CD4-positive, alpha-beta T cell treated with Interleukin-6 for 4 hours (primary cell): ENCODE measurements around the gene POLE.

Experiments used
- DNase-seq: peaks from one replicate; pipeline ENCODE4 v3.0.0-alpha.2; 2020; ENCODE audit warnings: mixed read lengths

The POLE gene

DNA sequence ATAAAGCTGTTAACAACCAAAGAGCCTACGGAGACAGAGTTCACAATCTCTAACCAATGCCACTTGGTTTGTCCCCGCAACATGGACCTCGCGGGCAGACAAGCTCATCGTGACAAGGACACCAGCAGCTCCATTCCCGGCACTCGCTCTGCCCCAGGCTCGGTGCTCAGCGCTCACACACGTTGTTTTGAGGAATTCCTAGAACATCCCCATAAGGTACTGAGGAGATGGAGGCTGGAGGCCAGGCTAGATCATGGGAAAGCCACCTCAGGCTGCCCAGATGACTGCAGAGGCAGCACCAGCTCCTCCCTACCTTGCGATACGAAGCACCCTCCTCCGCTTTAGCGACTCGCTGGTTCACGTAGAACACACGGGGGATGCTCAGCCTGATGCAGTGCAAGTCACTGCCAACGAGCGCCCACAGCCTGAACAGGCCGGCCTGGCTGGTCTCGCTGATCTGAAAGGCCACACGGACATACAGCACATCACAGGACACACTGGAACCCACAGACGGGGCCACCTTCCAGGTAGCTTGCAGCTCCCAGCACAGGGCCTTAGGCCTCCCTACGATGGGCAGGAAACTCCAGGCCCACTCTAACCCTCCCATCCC is 38.4 kb downstream of the POLE start:
- DNase-seq, result no peak

DNA sequence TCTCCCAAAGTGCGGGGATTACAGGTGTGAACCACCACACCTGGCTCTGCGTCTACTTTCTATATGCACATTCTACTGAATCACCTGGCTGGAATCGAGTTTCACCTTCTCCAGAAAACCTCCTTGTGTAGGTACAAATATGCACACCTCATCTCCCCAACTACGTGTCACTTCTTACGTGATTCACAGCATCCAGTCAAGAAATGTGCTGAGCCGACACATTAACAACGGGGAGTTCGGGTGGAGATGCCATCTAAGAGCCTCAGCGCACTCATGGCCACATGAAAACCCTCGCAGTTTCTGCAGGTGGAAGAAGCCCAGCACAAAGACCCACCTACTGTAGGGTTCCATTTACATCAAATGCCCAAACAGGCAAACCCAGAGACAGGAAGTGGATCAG is 39.3 kb downstream of the POLE start:
- DNase-seq, result no peak

DNA sequence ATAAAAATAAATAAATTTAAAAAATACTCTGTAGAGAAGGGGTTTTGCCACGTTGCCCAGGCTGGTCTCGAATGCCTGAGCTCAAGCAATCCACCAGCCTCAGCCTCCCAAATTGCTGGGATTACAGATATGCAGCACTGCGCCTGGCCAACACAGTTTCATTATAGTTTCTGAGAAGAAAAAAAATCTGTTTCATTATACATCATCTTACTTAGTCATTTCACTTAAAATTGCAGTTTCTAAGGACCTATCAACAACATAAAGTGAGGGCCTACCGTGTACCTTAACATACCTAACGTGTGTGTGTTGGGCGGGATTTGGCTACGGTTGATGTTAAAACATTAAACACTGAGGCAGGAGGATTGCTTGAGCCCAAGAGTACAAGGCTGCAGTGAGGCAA is 40.3 kb downstream of the POLE start:
- DNase-seq, result no peak

DNA sequence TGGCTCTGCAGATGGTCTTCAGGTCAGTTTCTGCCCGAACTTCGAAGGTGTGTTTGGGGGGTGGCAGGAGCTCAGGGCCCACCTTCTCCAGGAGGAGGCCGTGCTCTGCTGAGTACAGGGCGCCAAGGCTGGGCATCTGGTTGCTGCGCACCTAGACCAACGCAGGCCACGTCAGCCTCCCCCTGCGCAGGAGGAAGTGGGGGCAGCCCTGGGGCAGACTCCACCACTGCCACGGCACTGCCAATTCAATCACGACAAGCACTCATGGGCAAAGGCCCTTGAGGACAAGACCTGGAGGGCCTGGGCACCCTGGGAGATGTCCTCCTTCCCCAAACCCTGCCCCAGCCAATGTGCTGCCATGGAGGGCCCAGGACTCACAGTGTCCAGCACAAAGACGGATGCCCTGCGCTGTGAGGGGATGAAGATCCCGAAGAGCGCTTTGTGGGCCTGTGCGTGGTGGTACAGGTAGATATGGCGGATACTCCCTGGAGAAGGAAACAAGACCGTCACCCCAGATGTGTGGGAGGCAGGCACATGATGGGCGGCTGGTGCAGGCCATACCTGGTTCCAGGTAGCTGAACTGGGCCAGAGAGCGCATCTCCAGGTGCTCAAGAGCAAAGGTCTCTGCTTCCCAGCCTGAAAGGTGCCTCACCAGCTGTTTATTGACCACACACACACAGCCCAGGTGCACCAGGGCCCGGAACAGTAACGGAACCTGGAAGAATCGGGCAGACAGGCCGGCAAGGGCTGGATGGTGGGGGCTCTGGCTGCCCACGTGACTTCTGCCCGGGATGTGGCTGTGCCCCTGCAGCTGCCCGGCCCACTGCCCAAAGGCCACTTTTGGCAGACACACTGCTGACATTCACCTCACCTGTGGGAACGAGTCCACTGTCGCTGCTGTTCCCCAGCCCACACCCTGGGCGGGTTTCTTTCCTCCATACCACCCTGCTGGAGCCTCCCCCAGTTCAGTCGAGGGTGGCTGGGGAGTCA is 44.0 kb downstream of the POLE start:
- no peak for DNase-seq

DNA sequence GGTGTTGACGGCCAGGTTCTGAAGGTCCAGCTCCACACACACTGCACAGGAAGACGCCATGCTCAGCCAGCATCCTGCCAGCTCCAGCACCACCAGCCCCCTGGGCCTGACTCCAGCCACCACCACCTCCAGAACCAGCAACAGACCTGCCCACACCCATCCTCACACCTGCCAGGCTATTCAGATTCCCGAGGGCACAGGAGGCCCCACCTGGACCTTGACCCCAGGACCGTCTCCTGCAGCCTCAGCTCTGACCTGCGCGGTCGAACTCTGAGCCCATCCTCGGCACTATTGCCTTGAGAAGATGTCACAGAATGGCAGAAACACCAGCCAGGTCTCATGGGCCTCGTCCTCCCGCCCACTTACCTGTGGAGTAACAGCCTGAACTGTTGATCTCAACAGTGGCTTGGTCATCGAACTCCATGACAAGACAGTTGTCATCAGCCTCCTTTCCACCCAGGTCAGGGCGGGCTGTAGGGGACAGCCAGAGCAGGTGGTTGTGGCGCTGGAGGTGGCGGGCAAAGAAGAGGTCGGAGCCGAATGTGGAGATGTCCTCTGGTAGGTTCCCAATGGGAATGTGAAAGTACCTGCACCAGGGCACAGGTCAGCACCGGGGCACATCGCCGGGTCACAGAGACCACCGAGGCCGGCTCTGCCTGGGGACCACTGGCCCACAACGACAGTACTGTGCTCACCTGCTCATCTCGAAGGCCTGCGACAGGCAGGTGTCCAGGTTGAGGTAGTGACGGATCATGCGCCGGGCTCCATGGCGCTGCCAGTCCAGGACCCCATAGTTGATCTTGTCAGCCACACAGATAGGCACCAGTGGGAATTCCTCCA is 45.1 kb downstream of the POLE start:
- DNase-seq, result no peak

DNA sequence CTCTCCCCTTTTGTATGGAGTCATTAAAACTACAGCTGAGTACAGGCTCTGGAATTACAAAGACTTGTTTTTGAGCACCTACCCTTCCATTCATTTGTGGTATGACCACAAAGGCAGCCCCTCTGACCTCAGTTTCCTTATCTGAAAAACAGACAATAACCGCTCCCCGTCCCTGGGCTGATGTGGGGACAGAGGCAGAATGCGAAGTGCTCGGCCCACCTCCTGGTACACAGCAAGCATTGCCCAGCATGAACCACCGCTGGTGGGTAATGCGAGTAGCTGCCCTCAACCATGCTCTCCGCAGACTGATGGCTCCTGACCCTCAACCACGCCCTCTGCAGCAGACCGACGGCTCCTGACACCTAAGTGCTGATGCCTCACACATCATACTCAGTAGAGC is 46.2 kb downstream of the POLE start:
- DNase-seq, result no peak

DNA sequence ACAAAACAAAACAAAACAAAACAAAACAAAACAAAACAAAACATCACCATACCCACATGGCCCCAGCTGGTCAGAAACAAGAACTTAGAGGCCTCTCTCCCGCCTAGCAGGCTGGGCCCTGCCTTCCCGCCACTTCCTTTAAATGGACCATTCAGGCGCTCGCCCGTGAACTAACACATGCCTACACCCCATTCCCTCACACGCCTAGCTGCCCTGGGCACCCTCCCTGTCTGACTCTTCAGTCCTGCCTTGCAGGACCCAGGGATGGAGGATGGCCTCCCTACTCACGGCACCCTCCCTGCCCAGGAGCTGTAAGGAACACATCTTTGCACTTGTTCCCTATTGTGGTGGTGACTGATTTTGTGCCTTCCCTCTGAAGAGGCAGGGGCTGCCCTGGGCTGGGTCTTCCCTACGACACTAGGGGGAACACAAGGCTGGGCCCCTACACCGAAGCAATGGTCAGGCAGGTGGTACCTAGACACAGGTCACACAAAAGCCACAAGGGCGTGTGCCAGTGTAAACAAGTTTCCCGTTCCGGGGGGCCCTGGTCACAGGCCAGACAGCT is 47.1 kb downstream of the POLE start:
- DNase-seq, result no peak

DNA sequence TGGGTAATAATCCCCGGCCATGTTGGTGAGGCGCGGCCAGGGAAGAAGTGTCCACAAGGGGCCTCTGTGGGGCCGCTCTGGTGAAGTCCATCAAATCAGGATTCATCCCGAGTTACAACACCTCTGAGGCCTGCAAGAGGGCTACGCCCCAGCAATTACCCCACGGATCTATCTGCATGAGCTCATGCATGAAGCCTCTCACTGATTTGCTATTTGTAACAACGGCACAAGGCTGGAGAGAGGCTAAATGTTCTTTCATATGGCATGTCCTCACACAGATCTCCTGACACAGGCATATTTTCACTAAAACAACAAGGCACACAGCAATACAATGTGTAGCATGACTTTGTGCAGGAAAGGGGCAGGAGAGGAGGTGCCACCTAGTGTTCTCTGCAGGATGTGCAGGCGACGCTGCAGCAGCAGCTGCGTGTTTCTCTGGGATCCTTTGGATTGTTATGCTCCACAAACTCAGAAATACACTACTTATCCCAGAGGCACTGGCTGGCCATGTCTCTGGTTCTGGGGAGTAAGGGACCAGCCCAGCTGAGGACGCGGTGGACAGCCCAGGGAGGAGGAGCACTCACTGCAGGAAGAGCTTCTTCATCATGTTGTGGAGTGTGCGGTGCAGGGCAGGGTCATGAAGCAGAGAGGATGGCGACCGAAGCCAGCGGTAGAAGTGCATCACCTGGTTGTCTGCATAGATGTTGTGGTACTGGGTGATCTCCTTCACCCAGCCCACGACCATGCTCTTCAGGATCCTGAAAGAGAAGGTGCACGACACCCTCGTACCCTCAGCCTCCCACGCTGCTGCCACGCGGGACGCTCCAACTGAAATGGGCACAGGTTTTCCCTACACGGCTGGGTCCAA is 48.4 kb downstream of the POLE start:
- no peak for DNase-seq

DNA sequence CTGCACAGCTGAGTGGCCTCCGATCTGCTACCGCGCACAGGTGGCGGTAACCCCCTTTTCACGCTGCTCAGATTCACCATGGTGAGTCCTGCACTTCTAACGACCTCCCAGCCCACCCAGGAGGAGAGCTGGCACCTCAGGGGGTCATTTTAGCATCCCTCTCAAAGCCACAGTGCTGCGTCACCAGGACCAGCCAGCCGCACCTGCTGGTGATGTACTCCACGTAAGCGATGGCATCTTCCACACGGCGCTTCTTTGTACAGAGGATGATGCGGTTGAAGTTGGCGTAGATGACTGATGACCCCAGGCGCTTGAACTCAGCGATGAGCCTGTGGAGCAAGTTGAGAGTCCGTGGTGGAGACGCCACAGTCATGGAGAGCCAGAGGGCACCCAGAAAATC is 49.3 kb downstream of the POLE start:
- DNase-seq, result no peak

DNA sequence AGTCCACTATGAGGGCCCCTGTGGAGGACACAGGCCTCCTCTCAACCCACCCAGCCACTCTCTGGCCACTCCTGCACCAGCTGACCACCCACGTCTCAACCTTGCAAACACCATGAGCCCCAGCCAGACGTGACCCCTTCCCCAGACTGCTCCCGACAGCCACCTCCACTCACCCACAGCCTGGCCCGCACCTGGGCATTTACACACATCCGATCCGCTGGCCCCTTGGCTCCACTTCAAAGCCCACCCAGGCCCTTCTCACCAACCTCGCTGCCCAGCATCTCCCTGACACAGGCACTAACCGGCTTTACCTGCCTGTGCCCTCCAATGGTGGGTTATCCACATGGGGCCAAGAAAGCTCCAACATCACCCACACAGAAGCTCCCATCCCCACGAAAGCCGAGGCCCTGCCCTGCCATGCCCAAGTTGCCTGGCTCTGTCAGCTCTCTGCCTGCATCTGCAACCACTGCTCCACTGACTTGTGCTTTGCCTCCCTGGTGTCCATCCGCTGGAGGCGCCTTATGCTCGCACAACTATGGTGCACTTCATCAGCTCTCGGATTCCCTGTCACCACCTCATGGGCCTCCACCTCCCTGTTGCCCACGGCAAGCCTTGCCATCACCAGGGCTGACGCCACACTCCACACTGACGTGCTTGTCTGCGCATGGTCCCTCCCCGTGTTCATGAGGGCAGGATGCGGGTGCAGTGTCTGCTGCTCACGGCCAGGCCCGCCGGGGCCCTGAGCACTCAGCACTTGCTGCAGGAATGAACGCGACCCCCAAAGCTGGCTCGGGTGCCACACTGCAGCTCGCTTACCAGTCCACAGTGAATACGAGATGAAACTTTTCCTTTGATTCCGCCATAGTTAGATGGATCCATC is 51.8 kb downstream of the POLE start:
- no peak for DNase-seq

DNA sequence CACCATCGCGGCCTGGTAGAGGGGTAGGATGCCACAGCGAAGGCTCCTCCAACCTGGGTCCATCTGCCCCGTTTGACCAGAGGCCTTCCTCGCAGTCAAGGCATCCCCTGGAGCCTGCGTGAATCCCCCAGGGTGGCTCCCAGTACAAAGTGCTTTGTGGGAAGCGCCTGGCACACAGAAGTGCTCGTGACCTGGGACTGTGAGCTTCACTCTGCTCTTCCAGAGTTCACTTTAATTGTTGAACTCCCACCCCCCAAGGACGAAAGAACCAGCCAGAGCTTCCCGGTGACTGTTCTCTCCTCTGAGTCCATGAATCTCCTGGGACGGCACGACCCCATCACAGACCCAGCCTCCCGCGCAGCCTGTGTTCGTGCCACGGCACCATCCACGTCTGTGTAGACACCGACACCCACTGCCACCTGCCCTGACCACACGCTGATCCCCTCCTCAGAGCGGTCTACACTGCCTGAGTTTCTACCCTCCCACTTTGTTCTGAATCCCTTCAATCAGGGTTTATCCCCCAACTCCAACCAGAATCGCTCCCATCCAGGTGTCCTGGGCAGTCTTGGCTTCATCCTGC is 52.6 kb downstream of the POLE start:
- no peak for DNase-seq

DNA sequence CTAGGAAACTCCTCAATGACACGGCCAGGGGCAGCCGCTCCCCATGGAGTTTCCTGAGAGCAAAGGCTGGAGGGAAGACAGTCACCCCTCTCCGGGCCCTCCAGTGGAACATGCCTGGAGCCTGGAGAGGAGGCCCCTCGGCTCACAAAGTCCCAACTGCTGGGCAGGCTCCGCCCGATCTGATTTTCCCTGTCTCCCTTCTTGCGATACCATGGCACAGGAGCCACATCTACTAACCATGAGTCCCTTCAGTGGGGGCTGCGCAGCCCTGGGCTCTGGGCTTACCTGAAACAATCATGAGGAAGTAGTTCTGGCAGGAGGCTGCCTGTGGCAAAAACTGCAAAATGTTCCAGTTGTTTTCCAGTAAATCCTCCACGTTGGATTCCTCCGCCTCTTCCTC is 53.2 kb downstream of the POLE start:
- DNase-seq, result no peak

DNA sequence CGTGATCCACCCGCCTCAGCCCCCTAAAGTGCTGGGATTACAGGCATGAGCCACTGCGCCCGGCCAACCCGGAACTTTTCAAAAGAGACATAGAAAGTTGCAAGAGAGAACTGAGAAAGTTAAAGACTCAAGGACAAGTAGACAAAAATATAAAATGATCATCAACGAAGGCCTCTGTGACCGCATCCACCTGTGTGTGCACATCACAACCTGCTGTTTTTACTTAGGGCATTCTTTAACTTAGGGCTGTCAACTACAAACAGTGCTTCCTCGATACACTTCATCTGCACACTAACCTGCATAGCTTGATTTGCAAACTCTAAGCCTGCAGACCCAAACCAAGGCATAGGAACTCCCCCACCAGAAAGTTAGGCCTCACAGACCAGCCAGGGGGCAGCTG is 53.7 kb downstream of the POLE start:
- DNase-seq, result no peak

DNA sequence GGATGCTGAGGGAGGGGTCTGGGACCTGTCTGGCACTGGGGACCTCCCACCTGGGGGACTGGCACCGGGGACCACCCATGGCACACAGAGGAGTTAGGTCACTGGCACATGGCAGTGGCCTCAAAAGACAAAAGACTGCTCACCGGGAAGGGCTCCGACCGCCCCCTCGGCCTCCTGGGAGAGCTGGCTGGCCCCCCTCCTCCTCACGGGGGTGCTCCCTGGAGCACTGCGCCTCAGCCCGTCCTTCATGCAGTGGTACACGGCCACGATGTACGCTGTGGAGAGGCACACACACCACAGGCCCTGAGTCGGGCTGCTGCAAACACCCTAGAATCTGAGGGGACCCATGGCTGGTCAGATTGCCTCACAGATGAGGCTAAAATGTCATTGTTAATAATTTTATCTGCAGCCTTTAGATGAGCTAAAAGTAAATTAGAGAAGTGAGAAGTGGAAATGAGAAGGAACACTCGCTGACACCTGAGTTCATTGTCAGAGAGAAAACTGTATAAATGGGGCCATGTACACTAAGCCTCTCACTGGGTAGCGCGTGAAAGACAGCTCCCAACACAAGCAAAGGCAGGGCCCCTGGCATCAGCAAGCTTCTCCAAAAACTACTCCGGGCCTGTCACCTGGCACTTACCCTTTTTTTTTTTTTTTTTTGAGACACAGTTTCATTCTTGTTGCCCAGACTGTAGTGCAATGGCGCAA is 54.5 kb downstream of the POLE start:
- no peak for DNase-seq

DNA sequence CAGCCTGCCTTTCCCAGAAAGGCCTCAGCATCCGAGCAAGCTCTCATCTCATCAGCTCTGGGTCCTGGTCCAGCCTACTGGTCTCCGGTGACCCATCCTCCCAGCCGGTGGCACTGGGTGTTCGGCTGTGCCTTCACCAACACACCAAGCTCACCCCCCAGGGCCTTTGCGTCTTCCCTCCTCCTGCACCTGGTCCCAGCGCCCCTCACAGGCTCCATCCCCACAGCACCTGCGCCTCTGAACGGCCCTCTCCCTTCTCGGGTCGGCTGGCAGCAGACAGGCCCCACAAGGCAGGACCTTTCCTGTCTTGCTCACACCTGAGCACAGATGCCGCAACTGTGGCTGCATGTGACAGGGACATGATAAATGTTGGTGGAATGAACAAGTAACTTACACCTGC is 55.5 kb downstream of the POLE start:
- no peak for DNase-seq

DNA sequence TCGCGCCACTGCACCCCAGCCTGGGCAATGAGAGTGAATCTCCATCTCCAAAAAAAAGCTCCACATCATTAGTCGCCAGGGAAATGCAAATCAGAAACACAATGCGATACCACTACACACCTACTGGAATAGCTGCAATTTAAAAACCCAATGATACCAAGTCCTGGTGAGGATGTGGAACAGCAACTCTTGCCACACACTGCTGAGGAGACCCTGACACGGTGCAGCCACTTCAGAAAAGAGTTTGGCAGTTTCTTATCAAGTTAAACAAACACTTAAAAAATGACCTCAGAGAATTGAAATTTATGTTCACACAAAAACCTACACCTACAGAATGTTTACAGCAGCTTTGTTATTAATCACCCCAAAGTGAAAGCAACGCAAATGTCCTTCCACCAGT is 56.5 kb downstream of the POLE start:
- no peak for DNase-seq

DNA sequence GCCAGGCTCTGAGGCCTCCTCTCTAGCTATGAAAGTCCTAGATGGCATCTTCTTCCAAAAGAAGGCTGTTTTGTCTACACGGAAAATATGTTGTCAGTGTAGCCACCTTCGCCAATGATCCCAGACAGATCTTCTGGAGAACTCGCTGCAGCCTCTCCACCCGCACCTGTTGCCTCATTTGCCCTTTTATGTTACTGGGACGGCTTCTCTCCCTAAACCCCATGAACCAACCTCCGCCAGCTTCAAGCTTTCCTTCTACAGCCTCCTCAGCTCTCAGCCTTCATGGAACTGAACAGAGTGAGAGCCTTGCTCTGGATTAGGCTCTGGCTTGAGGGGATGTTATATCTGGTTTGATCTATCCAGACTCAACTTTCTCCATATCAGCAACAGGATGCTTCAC is 57.8 kb downstream of the POLE start:
- no peak for DNase-seq

DNA sequence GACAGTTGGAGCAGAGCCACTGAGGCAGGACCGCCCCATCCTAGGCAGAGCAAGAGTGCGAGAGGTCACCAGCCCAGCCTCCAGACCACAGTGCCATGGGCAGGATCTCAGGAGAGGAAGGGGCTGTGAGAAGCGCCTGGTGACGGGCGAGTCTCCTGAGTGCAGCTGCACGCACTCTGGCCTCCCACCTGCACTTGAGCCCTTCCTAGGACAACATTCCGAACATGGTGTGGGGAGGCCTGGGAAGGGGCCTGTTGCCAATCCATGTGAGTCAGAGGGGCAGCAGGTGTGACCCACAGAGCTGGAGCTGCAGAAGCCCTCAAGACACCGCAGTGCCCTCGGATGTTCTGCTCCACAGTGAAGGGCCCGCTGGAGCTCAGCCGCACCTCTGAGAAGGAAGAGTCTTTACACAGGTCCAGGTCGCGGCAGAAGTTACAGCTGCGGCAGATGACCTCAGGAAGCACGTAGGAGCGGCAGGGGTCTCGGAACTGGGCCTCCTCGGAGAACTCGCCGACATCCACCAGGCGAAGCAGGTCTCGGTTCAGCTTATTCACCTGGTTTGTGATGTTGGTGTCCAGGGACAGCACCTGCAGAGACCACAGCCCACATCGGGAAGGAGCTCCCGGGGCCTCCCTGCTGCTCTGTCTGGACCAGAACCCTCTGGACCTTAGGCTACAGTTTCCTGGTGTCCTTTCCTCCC is 61.3 kb downstream of the POLE start:
- DNase-seq, result no peak

DNA sequence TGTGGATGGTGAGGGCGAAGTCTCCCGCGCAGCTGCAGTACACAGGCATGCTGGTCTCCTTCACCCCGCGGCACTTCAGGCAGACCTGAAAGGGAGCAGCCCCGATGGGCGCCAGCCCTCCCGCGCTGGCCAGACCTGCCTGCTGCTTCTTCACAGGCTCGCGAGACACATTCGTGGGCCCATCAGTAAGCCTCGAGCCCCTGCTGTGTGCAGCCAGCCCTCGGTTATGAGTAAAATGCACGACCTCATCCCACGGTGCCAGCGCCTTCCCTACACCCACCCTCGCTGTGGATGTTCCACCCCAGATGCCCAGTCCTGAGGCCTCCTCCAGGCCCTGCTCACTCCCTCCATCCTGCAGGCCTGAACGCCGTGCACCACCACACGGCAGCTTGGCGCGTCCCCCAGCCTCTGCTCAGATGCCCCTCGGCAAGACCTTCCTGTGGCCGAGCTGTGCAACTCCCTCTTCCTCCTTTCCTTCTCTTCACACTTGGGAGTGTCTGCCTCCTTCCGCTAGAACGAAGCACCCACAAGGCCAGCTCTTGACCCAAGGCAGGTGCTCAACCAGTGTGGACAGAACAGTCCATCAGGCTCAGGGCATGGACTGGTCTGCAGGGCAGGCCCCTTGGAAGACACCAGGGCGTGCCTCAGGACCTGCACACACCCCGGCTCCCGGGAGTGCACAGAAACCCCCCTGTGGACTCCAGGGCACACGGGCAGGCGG is 62.1 kb downstream of the POLE start:
- DNase-seq, result no peak
